GM13976 (cell line): Measurements from ENCODE around the gene THBS2.

Experiments
- DNase-seq: peaks from one replicate; pipeline ENCODE4 v3.0.0; 2012; ENCODE audit warnings: low spot score
- in situ Hi-C: fragments of 300-500 bp; cut with MboI; formaldehyde crosslinking; loops from one replicate; pipeline ENCODE4 v1.12.0; 2022; ENCODE audit warnings: low sequenced_read_pairs, mixed read lengths, inconsistent platforms; ENCODE audit not compliant: unreplicated experiment
- TF ChIP-seq, protein P1 (sequence below): IDR thresholded peaks from 2 replicates; pipeline ENCODE4 v1.5.1; 2012; ENCODE audit warnings: borderline replicate concordance, mild to moderate bottlenecking; ENCODE audit not compliant: insufficient read depth; ENCODE audit errors: extremely low read depth, missing control alignments, control extremely low read depth

Gene THBS2

DNA sequence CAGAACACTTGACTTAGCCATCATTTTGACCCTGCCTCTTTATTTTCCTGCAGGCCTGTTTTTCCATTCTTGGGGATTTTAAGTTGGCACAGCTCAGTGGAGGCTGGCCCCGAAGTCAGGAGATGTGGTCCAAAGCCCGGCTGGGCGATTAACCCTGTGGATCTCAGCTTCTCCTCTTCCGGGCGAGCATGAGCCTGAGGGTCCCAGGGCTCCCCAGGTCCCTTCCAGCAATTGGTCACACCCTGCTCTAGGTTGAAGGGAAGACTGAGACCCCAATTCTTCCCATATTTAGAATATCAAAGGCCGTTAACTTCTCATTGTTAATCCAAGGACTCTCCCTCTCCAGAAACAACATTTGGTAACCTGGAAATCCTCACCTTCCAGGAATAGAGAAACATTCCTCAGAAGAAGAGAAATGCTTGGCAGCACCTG, 2.3 kb downstream of the THBS2 start:
- DNase-seq = no peak
- TF ChIP-seq, protein P1, sequence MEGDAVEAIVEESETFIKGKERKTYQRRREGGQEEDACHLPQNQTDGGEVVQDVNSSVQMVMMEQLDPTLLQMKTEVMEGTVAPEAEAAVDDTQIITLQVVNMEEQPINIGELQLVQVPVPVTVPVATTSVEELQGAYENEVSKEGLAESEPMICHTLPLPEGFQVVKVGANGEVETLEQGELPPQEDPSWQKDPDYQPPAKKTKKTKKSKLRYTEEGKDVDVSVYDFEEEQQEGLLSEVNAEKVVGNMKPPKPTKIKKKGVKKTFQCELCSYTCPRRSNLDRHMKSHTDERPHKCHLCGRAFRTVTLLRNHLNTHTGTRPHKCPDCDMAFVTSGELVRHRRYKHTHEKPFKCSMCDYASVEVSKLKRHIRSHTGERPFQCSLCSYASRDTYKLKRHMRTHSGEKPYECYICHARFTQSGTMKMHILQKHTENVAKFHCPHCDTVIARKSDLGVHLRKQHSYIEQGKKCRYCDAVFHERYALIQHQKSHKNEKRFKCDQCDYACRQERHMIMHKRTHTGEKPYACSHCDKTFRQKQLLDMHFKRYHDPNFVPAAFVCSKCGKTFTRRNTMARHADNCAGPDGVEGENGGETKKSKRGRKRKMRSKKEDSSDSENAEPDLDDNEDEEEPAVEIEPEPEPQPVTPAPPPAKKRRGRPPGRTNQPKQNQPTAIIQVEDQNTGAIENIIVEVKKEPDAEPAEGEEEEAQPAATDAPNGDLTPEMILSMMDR = no peak
- in situ Hi-C loops = no loop called here

DNA sequence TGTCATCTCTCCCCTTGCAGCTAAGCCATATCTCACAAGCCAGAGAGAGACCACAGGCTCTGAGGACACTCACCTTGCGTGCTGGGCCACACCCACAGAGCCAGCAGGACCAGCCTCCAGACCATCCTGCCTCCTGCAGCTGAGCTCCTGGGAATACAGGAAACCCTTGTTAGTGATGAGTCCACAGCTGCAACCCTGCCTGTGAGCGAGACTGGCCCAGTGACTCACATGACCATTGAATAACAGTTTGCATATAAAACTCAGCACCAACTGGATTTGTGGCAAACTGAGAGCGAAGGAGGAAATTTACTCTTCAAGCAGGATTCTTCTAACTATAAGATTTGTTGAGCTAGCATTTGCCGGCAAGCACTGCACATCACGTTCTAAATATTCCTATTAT, 3.0 kb downstream of the THBS2 start:
- in situ Hi-C loops = no loop called here
- TF ChIP-seq, protein P1 = no peak
- no peak for DNase-seq

DNA sequence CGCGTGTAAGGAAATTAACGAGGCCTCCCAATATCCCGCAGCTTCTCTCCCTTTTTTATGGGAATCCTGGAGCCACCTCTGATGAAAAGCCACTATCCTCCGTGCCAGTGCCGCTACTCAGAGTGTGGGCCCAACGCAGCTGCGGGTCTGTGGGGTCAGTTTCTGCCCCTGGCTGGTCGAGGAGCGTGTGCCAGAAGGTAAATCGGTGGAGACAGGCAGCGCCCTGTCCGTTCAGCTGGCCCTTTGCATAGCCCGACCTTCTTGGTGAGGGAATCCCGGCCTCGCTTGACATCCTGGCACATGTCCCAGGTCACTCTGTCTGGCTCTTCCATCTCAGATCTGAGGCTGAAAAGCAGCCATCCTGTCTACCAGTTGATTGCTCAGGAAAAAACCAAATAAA, 4.6 kb downstream of the THBS2 start:
- in situ Hi-C loops = no loop called here

DNA sequence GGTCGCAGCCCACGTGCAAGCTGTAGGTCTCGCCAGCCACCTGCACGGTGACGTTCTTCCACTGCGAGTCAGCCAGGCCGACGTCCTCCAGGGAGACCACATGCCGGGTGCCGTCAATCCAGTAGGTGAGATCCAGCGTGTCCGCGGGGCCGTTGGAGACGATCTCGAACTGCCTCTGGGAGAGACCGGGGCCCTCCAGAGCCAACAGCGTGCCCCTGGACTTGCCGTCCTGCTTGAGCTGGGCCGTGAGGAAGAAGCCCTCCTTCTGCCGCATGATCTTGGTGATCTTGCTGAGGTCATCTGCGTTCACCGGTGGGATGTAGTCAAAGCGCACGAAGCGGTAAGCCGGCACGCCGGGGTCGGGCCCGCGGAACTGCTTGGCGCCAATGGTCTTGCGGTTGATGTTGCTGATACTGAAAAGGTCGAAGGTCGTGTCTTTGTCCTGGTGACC, 5.1 kb downstream of the THBS2 start:
- TF ChIP-seq, protein P1 = no peak
- in situ Hi-C loops = no loop called here
- DNase-seq = no peak

More for the DNA sequence above, 4.6 kb downstream of the THBS2 start:
- TF ChIP-seq, protein P1 = no peak
- DNase-seq = no peak

DNA sequence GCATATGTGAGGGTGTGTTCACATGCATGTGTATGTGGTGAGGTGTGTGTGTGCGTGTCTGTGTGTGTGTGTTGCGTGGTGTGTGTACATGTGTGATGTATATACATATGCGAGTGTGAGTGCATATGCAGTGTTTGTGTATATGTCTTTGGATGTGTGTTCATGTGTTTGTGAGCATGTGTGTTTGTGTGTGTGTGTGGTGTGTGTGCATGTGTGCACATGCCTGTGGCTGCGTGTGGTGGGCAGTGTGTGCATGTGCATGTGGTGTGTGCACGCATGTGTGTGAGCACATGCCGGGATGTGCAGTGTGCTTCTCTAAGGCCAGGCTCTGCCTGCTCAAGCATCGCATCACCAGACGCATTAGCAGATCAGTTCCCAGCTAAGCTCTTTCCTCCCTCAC, 5.7 kb downstream of the THBS2 start:
- no peak for DNase-seq
- in situ Hi-C loops = no loop called here
- TF ChIP-seq, protein P1 = no peak

DNA sequence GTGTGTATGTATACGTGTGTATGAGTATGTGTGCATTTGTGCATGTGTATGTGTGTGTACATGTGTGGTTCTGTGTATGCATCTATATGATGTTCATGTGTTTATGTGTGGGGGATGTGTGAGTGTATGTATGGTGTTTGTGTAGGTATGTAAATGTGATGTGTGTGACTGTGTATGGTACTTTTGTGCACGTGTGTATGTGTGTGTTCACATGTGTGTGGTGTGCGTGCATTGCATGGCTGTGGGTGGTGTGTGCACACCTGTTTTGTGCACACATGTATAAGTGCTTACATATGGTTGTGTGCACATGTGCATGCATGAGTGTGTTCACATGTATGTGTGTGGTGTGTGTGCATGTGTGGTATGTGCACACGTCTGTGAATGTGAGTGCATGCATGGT, 6.2 kb downstream of the THBS2 start:
- TF ChIP-seq, protein P1 = no peak
- in situ Hi-C loops = no loop called here
- no peak for DNase-seq

DNA sequence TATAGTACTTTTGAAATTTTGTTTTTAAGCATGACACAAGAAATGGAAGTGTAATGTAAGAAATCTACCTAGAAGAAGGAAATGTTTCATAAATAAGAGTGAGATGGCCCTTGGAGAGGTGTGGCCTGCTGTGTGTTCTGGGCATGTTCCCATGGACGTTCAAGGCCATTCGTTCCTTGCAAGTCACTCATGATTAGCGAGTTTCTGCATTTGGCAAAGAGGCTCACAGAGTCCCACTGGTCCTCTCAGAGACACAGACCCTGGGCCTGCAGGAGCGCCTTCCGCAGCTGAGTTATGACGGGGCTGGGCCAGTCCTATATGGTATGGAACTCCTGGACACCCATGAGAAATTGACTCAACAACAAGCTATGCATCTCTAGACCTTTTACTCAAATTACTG, 7.2 kb downstream of the THBS2 start:
- TF ChIP-seq, protein P1 = no peak
- no peak for DNase-seq
- in situ Hi-C loops = no loop called here
